ENCODE data around the gene ASB4.
"Not testable (repeated sequence)": the region's sequence is repeated elsewhere in the genome, so short reads cannot be mapped to it uniquely, and the experiment has no call there.

Gene ASB4

GRCh38 chr7:95485391-95486123, at the start of gene ASB4:
Gene ASB4 (plus strand): TSS chr7:95485943. CDS start chr7:95485972, 29 bp downstream.
- in situ Hi-C loops (cut with HindIII; ENCODE audit: low pct_ligation_motif_present, low pct_unique_long_range_greater_than_20kb, low sequenced_read_pairs) = loop anchor here (25.0 kb wide), 2 partner anchors 248 to 1048 kb away; no protein-coding TSS in a partner anchor
- no peak for DNase-seq

- in situ Hi-C loops (cut with HindIII; ENCODE audit: low pct_ligation_motif_present, low pct_unique_long_range_greater_than_20kb, low sequenced_read_pairs) = no loop called here
- DNase-seq = no peak
Observed at GRCh38 chr7:95436407-95436806, 49.3 kb upstream of the ASB4 start.

- DNase-seq = peak; percentile 19
- in situ Hi-C loops (cut with HindIII; ENCODE audit: low pct_ligation_motif_present, low pct_unique_long_range_greater_than_20kb, low sequenced_read_pairs) = no loop called here
Observed at GRCh38 chr7:95440394-95441038, 45.2 kb upstream of the ASB4 start.

- in situ Hi-C loops (cut with HindIII; ENCODE audit: low pct_ligation_motif_present, low pct_unique_long_range_greater_than_20kb, low sequenced_read_pairs) = no loop called here
- DNase-seq = peak; percentile 99
Observed at GRCh38 chr7:95441042-95441823, 44.5 kb upstream of the ASB4 start.

GRCh38 chr7:95444796-95445195, 40.9 kb upstream of the ASB4 start:
- DNase-seq = no peak
- in situ Hi-C loops (cut with HindIII; ENCODE audit: low pct_ligation_motif_present, low pct_unique_long_range_greater_than_20kb, low sequenced_read_pairs) = no loop called here

GRCh38 chr7:95446618-95447017, 39.1 kb upstream of the ASB4 start:
- in situ Hi-C loops (cut with HindIII; ENCODE audit: low pct_ligation_motif_present, low pct_unique_long_range_greater_than_20kb, low sequenced_read_pairs) = no loop called here

GRCh38 chr7:95454438-95455045, 31.2 kb upstream of the ASB4 start:
- in situ Hi-C loops (cut with HindIII; ENCODE audit: low pct_ligation_motif_present, low pct_unique_long_range_greater_than_20kb, low sequenced_read_pairs) = no loop called here

More at GRCh38 chr7:95446618-95447017, 39.1 kb upstream of the ASB4 start:
- DNase-seq = no peak

GRCh38 chr7:95457947-95458346, 27.8 kb upstream of the ASB4 start:
- in situ Hi-C loops (cut with HindIII; ENCODE audit: low pct_ligation_motif_present, low pct_unique_long_range_greater_than_20kb, low sequenced_read_pairs) = no loop called here
- DNase-seq = no peak

More at GRCh38 chr7:95454438-95455045, 31.2 kb upstream of the ASB4 start:
- DNase-seq = no peak

GRCh38 chr7:95460653-95461052, 25.1 kb upstream of the ASB4 start:
- in situ Hi-C loops (cut with HindIII; ENCODE audit: low pct_ligation_motif_present, low pct_unique_long_range_greater_than_20kb, low sequenced_read_pairs); DNase-seq: not testable (repeated sequence)

- in situ Hi-C loops (cut with HindIII; ENCODE audit: low pct_ligation_motif_present, low pct_unique_long_range_greater_than_20kb, low sequenced_read_pairs) = no loop called here
- DNase-seq = no peak
Observed at GRCh38 chr7:95467912-95468607, 17.7 kb upstream of the ASB4 start.

GRCh38 chr7:95469187-95469586, 16.6 kb upstream of the ASB4 start:
- in situ Hi-C loops (cut with HindIII; ENCODE audit: low pct_ligation_motif_present, low pct_unique_long_range_greater_than_20kb, low sequenced_read_pairs) = no loop called here
- DNase-seq = no peak

- in situ Hi-C loops (cut with HindIII; ENCODE audit: low pct_ligation_motif_present, low pct_unique_long_range_greater_than_20kb, low sequenced_read_pairs) = no loop called here
- no peak for DNase-seq
Observed at GRCh38 chr7:95469848-95470247, 15.9 kb upstream of the ASB4 start.

GRCh38 chr7:95470452-95470851, 15.3 kb upstream of the ASB4 start:
- peak; percentile 44 for DNase-seq
- in situ Hi-C loops (cut with HindIII; ENCODE audit: low pct_ligation_motif_present, low pct_unique_long_range_greater_than_20kb, low sequenced_read_pairs) = no loop called here

GRCh38 chr7:95471071-95471470, 14.7 kb upstream of the ASB4 start:
- DNase-seq = no peak
- in situ Hi-C loops (cut with HindIII; ENCODE audit: low pct_ligation_motif_present, low pct_unique_long_range_greater_than_20kb, low sequenced_read_pairs) = no loop called here

- DNase-seq = peak; percentile 89
- in situ Hi-C loops (cut with HindIII; ENCODE audit: low pct_ligation_motif_present, low pct_unique_long_range_greater_than_20kb, low sequenced_read_pairs) = no loop called here
Observed at GRCh38 chr7:95472581-95473161, 13.1 kb upstream of the ASB4 start.

GRCh38 chr7:95473276-95473985, 12.3 kb upstream of the ASB4 start:
- peak; percentile 19 for DNase-seq
- in situ Hi-C loops (cut with HindIII; ENCODE audit: low pct_ligation_motif_present, low pct_unique_long_range_greater_than_20kb, low sequenced_read_pairs) = no loop called here

- in situ Hi-C loops (cut with HindIII; ENCODE audit: low pct_ligation_motif_present, low pct_unique_long_range_greater_than_20kb, low sequenced_read_pairs) = loop anchor here (25.0 kb wide), 2 partner anchors 239 to 1039 kb away; no protein-coding TSS in a partner anchor
- DNase-seq = no peak
Observed at GRCh38 chr7:95476072-95476847, 9.5 kb upstream of the ASB4 start.

Data from ACHN (cell line).